GM23338 (cell line): ENCODE data around the gene FRAS1.

Experiments
- CREB1 ChIP-seq: fragments of 250-450 bp; sonication (Bioruptor Pico); IDR thresholded peaks from 2 replicates; pipeline ENCODE4 v1.5.0; 2020; ENCODE audit warnings: low read depth, mild to moderate bottlenecking, moderate library complexity
- EZH2 ChIP-seq: fragments of 200-600 bp; sonication (generic); IDR thresholded peaks from one replicate; pipeline ENCODE4 v1.8.0; 2017; ENCODE audit warnings: antibody characterized with exemption, mild to moderate bottlenecking, low read depth; ENCODE audit not compliant: unreplicated experiment
- EZH2phosphoT487 ChIP-seq: fragments of 200-600 bp; sonication (generic); IDR thresholded peaks from one replicate; pipeline ENCODE4 v1.8.1; 2018; ENCODE audit warnings: antibody characterized with exemption; ENCODE audit not compliant: unreplicated experiment
- JUNB ChIP-seq: IDR thresholded peaks from one replicate; pipeline ENCODE4 v1.6.1; 2016; ENCODE audit warnings: antibody characterized with exemption; ENCODE audit not compliant: unreplicated experiment
- POLR2AphosphoS5 ChIP-seq: IDR thresholded peaks from 2 replicates; pipeline ENCODE4 v1.6.1; 2016; ENCODE audit warnings: antibody characterized with exemption, low read depth
- STAT1 ChIP-seq: IDR thresholded peaks from one replicate; pipeline ENCODE4 v1.6.1; 2016; ENCODE audit warnings: antibody characterized with exemption; ENCODE audit not compliant: unreplicated experiment
- ZNF114 ChIP-seq: fragments of 250-450 bp; sonication (Bioruptor Pico); IDR thresholded peaks from 2 replicates; pipeline ENCODE4 v1.5.0; 2020; ENCODE audit warnings: mild to moderate bottlenecking, moderate library complexity
- ZNF331 ChIP-seq: fragments of 250-450 bp; sonication (Bioruptor Pico); IDR thresholded peaks from 2 replicates; pipeline ENCODE4 v1.5.0; 2020; ENCODE audit warnings: low read depth, mild to moderate bottlenecking, moderate library complexity
- TF ChIP-seq, protein P1 (sequence below), 2 experiments: fragments of 200-600 bp in 1 of 2; sonication (generic) in 1 of 2; conservative IDR thresholded peaks; 2 replicates each; pipeline versions ENCODE4 v1.5.1 to v1.6.1; 2016 to 2017; ENCODE audit warnings: antibody characterized with exemption in 2 of 2, low read depth in 2 of 2, mild to moderate bottlenecking in 2 of 2, moderate library complexity in 1 of 2
- TF ChIP-seq, protein P2 (sequence below): IDR thresholded peaks from one replicate; pipeline ENCODE4 v1.6.1; 2018; ENCODE audit warnings: antibody characterized with exemption; ENCODE audit not compliant: unreplicated experiment
- TF ChIP-seq, protein P3 (sequence below): IDR thresholded peaks from 2 replicates; pipeline ENCODE4 v1.6.1; 2016; ENCODE audit warnings: antibody characterized with exemption
- TF ChIP-seq, protein P4 (sequence below): fragments of 250-450 bp; sonication (Bioruptor Pico); IDR thresholded peaks from 2 replicates; pipeline ENCODE4 v1.5.0; 2020; ENCODE audit warnings: mild to moderate bottlenecking, moderate library complexity

DNA sequence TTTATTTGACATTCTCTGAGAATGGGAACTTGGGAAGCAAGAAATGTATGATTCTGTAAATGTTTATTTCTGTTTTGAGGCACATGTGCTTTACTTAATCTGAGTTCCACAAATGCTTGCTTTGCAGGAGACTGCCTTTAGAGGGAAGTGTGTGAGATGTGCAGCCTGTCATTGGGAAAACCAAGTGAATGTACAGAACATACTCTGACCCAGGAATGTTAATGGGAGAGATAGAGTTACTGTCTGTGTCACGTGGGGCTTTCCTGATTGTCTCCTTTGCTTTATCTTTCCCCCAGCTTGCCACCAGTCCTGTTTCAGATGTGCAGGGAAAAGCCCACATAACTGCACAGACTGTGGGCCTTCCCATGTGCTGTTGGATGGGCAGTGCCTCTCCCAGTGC is 275.9 kb downstream of the FRAS1 start:
- TF ChIP-seq, protein P1, sequence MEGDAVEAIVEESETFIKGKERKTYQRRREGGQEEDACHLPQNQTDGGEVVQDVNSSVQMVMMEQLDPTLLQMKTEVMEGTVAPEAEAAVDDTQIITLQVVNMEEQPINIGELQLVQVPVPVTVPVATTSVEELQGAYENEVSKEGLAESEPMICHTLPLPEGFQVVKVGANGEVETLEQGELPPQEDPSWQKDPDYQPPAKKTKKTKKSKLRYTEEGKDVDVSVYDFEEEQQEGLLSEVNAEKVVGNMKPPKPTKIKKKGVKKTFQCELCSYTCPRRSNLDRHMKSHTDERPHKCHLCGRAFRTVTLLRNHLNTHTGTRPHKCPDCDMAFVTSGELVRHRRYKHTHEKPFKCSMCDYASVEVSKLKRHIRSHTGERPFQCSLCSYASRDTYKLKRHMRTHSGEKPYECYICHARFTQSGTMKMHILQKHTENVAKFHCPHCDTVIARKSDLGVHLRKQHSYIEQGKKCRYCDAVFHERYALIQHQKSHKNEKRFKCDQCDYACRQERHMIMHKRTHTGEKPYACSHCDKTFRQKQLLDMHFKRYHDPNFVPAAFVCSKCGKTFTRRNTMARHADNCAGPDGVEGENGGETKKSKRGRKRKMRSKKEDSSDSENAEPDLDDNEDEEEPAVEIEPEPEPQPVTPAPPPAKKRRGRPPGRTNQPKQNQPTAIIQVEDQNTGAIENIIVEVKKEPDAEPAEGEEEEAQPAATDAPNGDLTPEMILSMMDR (conservative IDR thresholded peaks at IDR 0.05; ENCODE audit: low read depth in 2 of 2) = no peak
- no peak for TF ChIP-seq EZH2
- TF ChIP-seq, protein P2, sequence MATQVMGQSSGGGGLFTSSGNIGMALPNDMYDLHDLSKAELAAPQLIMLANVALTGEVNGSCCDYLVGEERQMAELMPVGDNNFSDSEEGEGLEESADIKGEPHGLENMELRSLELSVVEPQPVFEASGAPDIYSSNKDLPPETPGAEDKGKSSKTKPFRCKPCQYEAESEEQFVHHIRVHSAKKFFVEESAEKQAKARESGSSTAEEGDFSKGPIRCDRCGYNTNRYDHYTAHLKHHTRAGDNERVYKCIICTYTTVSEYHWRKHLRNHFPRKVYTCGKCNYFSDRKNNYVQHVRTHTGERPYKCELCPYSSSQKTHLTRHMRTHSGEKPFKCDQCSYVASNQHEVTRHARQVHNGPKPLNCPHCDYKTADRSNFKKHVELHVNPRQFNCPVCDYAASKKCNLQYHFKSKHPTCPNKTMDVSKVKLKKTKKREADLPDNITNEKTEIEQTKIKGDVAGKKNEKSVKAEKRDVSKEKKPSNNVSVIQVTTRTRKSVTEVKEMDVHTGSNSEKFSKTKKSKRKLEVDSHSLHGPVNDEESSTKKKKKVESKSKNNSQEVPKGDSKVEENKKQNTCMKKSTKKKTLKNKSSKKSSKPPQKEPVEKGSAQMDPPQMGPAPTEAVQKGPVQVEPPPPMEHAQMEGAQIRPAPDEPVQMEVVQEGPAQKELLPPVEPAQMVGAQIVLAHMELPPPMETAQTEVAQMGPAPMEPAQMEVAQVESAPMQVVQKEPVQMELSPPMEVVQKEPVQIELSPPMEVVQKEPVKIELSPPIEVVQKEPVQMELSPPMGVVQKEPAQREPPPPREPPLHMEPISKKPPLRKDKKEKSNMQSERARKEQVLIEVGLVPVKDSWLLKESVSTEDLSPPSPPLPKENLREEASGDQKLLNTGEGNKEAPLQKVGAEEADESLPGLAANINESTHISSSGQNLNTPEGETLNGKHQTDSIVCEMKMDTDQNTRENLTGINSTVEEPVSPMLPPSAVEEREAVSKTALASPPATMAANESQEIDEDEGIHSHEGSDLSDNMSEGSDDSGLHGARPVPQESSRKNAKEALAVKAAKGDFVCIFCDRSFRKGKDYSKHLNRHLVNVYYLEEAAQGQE = no peak
- TF ChIP-seq POLR2AphosphoS5 = no peak
- no peak for TF ChIP-seq EZH2phosphoT487
- TF ChIP-seq JUNB = no peak
- TF ChIP-seq ZNF114 = no peak
- no peak for TF ChIP-seq STAT1
- TF ChIP-seq CREB1 (CRISPR knock-in tag) = no peak
- TF ChIP-seq, protein P3, sequence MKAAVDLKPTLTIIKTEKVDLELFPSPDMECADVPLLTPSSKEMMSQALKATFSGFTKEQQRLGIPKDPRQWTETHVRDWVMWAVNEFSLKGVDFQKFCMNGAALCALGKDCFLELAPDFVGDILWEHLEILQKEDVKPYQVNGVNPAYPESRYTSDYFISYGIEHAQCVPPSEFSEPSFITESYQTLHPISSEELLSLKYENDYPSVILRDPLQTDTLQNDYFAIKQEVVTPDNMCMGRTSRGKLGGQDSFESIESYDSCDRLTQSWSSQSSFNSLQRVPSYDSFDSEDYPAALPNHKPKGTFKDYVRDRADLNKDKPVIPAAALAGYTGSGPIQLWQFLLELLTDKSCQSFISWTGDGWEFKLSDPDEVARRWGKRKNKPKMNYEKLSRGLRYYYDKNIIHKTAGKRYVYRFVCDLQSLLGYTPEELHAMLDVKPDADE = no peak
- TF ChIP-seq, protein P4, sequence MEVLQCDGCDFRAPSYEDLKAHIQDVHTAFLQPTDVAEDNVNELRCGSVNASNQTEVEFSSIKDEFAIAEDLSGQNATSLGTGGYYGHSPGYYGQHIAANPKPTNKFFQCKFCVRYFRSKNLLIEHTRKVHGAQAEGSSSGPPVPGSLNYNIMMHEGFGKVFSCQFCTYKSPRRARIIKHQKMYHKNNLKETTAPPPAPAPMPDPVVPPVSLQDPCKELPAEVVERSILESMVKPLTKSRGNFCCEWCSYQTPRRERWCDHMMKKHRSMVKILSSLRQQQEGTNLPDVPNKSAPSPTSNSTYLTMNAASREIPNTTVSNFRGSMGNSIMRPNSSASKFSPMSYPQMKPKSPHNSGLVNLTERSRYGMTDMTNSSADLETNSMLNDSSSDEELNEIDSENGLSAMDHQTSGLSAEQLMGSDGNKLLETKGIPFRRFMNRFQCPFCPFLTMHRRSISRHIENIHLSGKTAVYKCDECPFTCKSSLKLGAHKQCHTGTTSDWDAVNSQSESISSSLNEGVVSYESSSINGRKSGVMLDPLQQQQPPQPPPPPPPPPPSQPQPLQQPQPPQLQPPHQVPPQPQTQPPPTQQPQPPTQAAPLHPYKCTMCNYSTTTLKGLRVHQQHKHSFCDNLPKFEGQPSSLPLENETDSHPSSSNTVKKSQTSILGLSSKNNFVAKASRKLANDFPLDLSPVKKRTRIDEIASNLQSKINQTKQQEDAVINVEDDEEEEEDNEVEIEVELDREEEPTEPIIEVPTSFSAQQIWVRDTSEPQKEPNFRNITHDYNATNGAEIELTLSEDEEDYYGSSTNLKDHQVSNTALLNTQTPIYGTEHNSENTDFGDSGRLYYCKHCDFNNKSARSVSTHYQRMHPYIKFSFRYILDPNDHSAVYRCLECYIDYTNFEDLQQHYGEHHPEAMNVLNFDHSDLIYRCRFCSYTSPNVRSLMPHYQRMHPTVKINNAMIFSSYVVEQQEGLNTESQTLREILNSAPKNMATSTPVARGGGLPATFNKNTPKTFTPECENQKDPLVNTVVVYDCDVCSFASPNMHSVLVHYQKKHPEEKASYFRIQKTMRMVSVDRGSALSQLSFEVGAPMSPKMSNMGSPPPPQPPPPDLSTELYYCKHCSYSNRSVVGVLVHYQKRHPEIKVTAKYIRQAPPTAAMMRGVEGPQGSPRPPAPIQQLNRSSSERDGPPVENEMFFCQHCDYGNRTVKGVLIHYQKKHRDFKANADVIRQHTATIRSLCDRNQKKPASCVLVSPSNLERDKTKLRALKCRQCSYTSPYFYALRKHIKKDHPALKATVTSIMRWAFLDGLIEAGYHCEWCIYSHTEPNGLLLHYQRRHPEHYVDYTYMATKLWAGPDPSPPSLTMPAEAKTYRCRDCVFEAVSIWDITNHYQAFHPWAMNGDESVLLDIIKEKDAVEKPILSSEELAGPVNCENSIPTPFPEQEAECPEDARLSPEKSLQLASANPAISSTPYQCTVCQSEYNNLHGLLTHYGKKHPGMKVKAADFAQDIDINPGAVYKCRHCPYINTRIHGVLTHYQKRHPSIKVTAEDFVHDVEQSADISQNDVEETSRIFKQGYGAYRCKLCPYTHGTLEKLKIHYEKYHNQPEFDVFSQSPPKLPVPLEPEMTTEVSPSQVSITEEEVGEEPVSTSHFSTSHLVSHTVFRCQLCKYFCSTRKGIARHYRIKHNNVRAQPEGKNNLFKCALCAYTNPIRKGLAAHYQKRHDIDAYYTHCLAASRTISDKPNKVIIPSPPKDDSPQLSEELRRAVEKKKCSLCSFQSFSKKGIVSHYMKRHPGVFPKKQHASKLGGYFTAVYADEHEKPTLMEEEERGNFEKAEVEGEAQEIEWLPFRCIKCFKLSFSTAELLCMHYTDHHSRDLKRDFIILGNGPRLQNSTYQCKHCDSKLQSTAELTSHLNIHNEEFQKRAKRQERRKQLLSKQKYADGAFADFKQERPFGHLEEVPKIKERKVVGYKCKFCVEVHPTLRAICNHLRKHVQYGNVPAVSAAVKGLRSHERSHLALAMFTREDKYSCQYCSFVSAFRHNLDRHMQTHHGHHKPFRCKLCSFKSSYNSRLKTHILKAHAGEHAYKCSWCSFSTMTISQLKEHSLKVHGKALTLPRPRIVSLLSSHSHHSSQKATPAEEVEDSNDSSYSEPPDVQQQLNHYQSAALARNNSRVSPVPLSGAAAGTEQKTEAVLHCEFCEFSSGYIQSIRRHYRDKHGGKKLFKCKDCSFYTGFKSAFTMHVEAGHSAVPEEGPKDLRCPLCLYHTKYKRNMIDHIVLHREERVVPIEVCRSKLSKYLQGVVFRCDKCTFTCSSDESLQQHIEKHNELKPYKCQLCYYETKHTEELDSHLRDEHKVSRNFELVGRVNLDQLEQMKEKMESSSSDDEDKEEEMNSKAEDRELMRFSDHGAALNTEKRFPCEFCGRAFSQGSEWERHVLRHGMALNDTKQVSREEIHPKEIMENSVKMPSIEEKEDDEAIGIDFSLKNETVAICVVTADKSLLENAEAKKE = no peak
- TF ChIP-seq ZNF331 (CRISPR knock-in tag) = no peak
